HCT116 (cell line): ENCODE measurements around the gene IQCK. TPM values are rescaled to one million over a fixed set of nuclear protein-coding genes. Genes with fewer than 3 reads are reported as not detected.

ENCODE experiments used
- ATAC-seq: fragments of 200-7000 bp; cut with Tn5 transposase; 2 replicates; pipeline ENCODE4 v1.9.1; 2020; ENCODE audit warnings: mild to moderate bottlenecking, moderate library complexity
- BruUV-seq: library from RNA; stranded (reverse); fragments of 400-500 nt; replicated peaks from 2 replicates; lab custom pipeline; 2021; lab: Mats Ljungman, UMichigan
- CTCF ChIA-PET: fragments of 300-600 bp; sonication (Branson Sonifier 250); formaldehyde crosslinking; loops from one replicate; lab custom pipeline; 2021; ENCODE audit warnings: antibody characterized with exemption; lab: Charles Lee
- POLR2A ChIA-PET: fragments of 300-600, 350-600 bp; sonication (Branson Sonifier 250); formaldehyde crosslinking; loops from one replicate; lab custom pipeline; 2021; ENCODE audit warnings: antibody characterized with exemption; lab: Charles Lee
- RAD21 ChIA-PET, 2 experiments: fragments of 300-600 bp; sonication (Branson Sonifier 250); formaldehyde crosslinking; loops; one replicate each; lab custom pipeline; 2023; ENCODE audit warnings: low total read pairs in 2 of 2; ENCODE audit not compliant: uncharacterized antibody in 2 of 2, unreplicated experiment in 2 of 2, low non-redundant PET in 1 of 2; lab: Charles Lee
- DNase-seq: peaks from one replicate; pipeline ENCODE4 v3.0.0-alpha.2; 2010; ENCODE audit warnings: low read depth, low spot score
- H2AFZ ChIP-seq: fragments of 200-600 bp; shearing (Covaris generic), sonication (generic); 2 replicates; pipeline ENCODE4 v1.6.1; 2017; ENCODE audit warnings: low read depth, mixed run types, mixed read lengths, antibody characterized with exemption, low read length; ENCODE audit not compliant: poor library complexity, severe bottlenecking
- H3K27ac ChIP-seq: 2 replicates; pipeline ENCODE4 v1.5.1; 2012; ENCODE audit warnings: low read depth, low read length
- H3K27me3 ChIP-seq: fragments of 200-600 bp; sonication (generic); 2 replicates; pipeline ENCODE4 v1.6.1; 2016; ENCODE audit warnings: mixed run types, low read length, mixed read lengths; ENCODE audit not compliant: insufficient read depth
- H3K36me3 ChIP-seq, 2 experiments: fragments of 200-500 bp in 1 of 2; fragments of 200-600 bp in 1 of 2; sonication (Bioruptor generic) in 1 of 2; sonication (generic) in 1 of 2; 2 replicates each; pipeline versions ENCODE4 v1.5.1 to v1.6.1; 2014 to 2016; ENCODE audit warnings: low read length in 2 of 2, inconsistent platforms in 1 of 2, mixed read lengths in 1 of 2, mixed run types in 1 of 2; ENCODE audit not compliant: insufficient read depth in 2 of 2, control insufficient read depth in 1 of 2
- H3K4me1 ChIP-seq, 2 experiments: fragments of 200-600 bp in 1 of 2; sonication (generic) in 1 of 2; 2 replicates each; pipeline versions ENCODE4 v1.5.1 to v1.6.1; 2012 to 2017; ENCODE audit warnings: low read length in 2 of 2, inconsistent platforms in 1 of 2, mild to moderate bottlenecking in 1 of 2, mixed read lengths in 1 of 2, mixed run types in 1 of 2, moderate library complexity in 1 of 2; ENCODE audit not compliant: insufficient read depth in 2 of 2, control insufficient read depth in 1 of 2
- H3K4me2 ChIP-seq: fragments of 200-600 bp; sonication (generic); 2 replicates; pipeline ENCODE4 v1.6.1; 2017; ENCODE audit warnings: mixed run types, low read length, mixed read lengths
- H3K4me3 ChIP-seq, 2 experiments: fragments of 200-600 bp in 1 of 2; sonication (generic) in 1 of 2; replicated peaks in 1 of 2; 2 replicates each; pipeline ENCODE4 v1.5.1; 2011 to 2016; ENCODE audit warnings: low read length in 2 of 2, control low read depth in 1 of 2, low read depth in 1 of 2, mild to moderate bottlenecking in 1 of 2, mixed read lengths in 1 of 2, mixed run types in 1 of 2
- H3K79me2 ChIP-seq: fragments of 200-600 bp; sonication (generic); 2 replicates; pipeline ENCODE4 v1.6.1; 2017; ENCODE audit warnings: mild to moderate bottlenecking, mixed run types, low read length, moderate library complexity, mixed read lengths; ENCODE audit not compliant: insufficient read depth
- H3K9ac ChIP-seq: fragments of 200-600 bp; sonication (generic); 2 replicates; pipeline ENCODE4 v1.6.1; 2016; ENCODE audit warnings: low read length, mixed read lengths
- H3K9me2 ChIP-seq: fragments of 200-600 bp; sonication (generic), shearing (Covaris generic); 2 replicates; pipeline ENCODE4 v1.6.1; 2017; ENCODE audit warnings: mixed run types, mild to moderate bottlenecking, moderate library complexity; ENCODE audit not compliant: insufficient read depth
- H3K9me3 ChIP-seq, 2 experiments: fragments of 200-500 bp in 1 of 2; fragments of 200-600 bp in 1 of 2; sonication (Bioruptor generic) in 1 of 2; sonication (generic) in 1 of 2; 2 replicates each; pipeline ENCODE4 v1.6.1; 2014 to 2017; ENCODE audit warnings: low read length in 2 of 2, mixed read lengths in 2 of 2, inconsistent platforms in 1 of 2, low read depth in 1 of 2, mild to moderate bottlenecking in 1 of 2, mixed run types in 1 of 2, moderate library complexity in 1 of 2; ENCODE audit not compliant: control insufficient read depth in 1 of 2, insufficient read depth in 1 of 2
- H4K20me1 ChIP-seq: fragments of 200-600 bp; sonication (generic), shearing (Covaris generic); 2 replicates; pipeline ENCODE4 v1.6.1; 2017; ENCODE audit warnings: mixed run types, mild to moderate bottlenecking, moderate library complexity; ENCODE audit not compliant: insufficient read depth
- ATF3 ChIP-seq: IDR thresholded peaks from 2 replicates; pipeline ENCODE4 v1.6.1; 2012
- CEBPB ChIP-seq: IDR thresholded peaks from 2 replicates; pipeline ENCODE4 v1.6.1; 2012; ENCODE audit warnings: low read depth
- EGR1 ChIP-seq: IDR thresholded peaks from 2 replicates; pipeline ENCODE4 v1.6.1; 2012; ENCODE audit warnings: low read depth
- EZH2 ChIP-seq: fragments of 200-600 bp; sonication (generic); IDR thresholded peaks from 2 replicates; pipeline ENCODE4 v1.6.1; 2017; ENCODE audit warnings: antibody characterized with exemption, mixed run types
- POLR2A ChIP-seq: IDR thresholded peaks from 2 replicates; pipeline ENCODE4 v1.7.0; 2011; ENCODE audit warnings: borderline replicate concordance; ENCODE audit not compliant: insufficient read depth, insufficient read length; ENCODE audit errors: extremely low read depth
- RAD21 ChIP-seq: IDR thresholded peaks from 2 replicates; pipeline ENCODE4 v1.6.1; 2012; ENCODE audit warnings: low read depth, mild to moderate bottlenecking
- REST ChIP-seq: IDR thresholded peaks from 2 replicates; pipeline ENCODE4 v1.6.1; 2012; ENCODE audit warnings: low read depth
- SIN3A ChIP-seq: IDR thresholded peaks from 2 replicates; pipeline ENCODE4 v1.6.1; 2012; ENCODE audit warnings: low read depth
- SRF ChIP-seq: IDR thresholded peaks from 2 replicates; pipeline ENCODE4 v1.6.1; 2012; ENCODE audit warnings: low read depth
- TCF7L2 ChIP-seq: IDR thresholded peaks from 2 replicates; pipeline ENCODE4 v1.7.0; 2011; ENCODE audit warnings: borderline replicate concordance, inconsistent platforms; ENCODE audit not compliant: insufficient read depth, insufficient read length; ENCODE audit errors: extremely low read depth
- YY1 ChIP-seq: IDR thresholded peaks from 2 replicates; pipeline ENCODE4 v1.6.1; 2011; ENCODE audit warnings: low read length, low read depth, moderate library complexity, mild to moderate bottlenecking; ENCODE audit not compliant: insufficient replicate concordance; ENCODE audit errors: extremely low read depth
- ZNF274 ChIP-seq: fragments of 200-500 bp; sonication (Bioruptor generic); IDR thresholded peaks from 2 replicates; pipeline ENCODE4 v1.6.1; 2014; ENCODE audit warnings: mild to moderate bottlenecking, low read depth, low read length, inconsistent platforms
- intact Hi-C: fragments of 100-400 bp; cut with micrococcal nuclease; formaldehyde crosslinking; loops from 2 replicates; pipeline ENCODE4 v1.10.0; 2022
- total RNA-seq: library from RNA; stranded (reverse); gene quantifications from one replicate; pipeline ENCODE4 v1.2.1, GENCODE V29; 2021; ENCODE audit not compliant: unreplicated experiment
- TF ChIP-seq, protein P1 (sequence below): IDR thresholded peaks from 2 replicates; pipeline ENCODE4 v1.6.1; 2012
- TF ChIP-seq, protein P2 (sequence below): IDR thresholded peaks from 2 replicates; pipeline ENCODE4 v1.6.1; 2011; ENCODE audit warnings: mild to moderate bottlenecking, low read length, moderate library complexity; ENCODE audit not compliant: insufficient replicate concordance; ENCODE audit errors: extremely low read depth

IQCK gene
- total RNA-seq, 1 experiment from 2014 or later: 11.8 TPM

DNA sequence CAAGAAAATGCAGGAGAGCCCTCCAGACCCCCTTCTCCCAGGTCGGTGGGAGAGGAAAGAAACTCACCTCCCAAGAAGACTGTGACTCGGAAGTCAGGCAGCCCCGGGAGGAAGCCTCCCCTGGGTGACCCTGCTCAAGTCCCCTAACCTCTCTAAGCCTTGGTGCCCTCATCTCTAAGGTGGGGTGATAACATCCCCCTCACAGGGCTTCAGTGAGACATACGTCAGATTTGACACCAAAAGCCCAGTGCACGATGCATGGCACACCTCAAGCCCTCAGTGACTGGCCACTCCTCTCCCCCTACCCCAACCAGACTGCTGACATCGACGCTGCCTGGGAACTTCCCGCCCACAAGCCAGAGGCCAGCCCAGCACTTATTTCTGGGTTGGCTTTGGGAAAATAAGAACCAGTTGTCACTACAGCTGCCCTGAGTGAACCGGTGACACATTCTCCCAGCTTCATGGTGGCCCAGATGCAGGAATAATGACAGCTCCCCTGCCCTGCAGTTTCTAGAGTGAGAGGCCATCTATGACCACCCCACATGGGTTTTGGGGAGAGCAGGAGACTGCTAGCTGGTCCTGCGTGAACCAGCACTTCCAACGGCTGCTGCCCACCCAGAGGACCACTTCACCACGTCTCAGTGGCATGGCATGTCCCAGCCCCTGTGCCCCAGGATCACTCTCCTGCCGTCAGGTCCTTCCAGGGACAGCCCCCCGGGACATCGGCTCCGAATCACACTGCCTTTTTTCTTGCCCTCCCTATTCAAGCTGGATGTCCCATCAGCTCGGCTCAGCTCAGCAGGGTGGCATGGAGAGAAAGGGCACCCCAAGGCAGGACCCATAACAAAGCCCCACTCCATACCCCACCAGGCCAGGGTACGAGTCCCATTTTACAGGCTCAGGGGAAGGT is 9.5 kb upstream of the IQCK start:
- BruUV-seq: no TSS peak
- intact Hi-C loops: no loop called here
- no peak overlapping the region for H3K4me2 ChIP-seq
- no peak overlapping the region for H3K27ac ChIP-seq
- ChIA-PET RAD21 (no interaction called here), CTCF (no interaction called here), POLR2A (no interaction called here)
- H2AFZ ChIP-seq: no peak overlapping the region
- H3K27me3 ChIP-seq: no peaks in the 10 kb centered on the region
- no peak overlapping the region for H3K9ac ChIP-seq
- no peaks in the 10 kb centered on the region for H3K9me3 ChIP-seq
- H3K36me3 ChIP-seq: peaks cover 39 to 56% of the 10 kb centered on the region in 2 experiments
- H3K79me2 ChIP-seq: peaks cover 64% of the 10 kb centered on the region
- TF ChIP-seq ZNF274 (no peak), EZH2 (no peak), CEBPB (no peak), REST (no peak), SIN3A (no peak), YY1 (no peak), RAD21 (no peak), ATF3 (no peak), EGR1 (no peak), POLR2A (no peak), SRF (no peak), TCF7L2 (no peak)
- TF ChIP-seq, protein P1, sequence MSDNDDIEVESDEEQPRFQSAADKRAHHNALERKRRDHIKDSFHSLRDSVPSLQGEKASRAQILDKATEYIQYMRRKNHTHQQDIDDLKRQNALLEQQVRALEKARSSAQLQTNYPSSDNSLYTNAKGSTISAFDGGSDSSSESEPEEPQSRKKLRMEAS: no peak
- TF ChIP-seq, protein P2, sequence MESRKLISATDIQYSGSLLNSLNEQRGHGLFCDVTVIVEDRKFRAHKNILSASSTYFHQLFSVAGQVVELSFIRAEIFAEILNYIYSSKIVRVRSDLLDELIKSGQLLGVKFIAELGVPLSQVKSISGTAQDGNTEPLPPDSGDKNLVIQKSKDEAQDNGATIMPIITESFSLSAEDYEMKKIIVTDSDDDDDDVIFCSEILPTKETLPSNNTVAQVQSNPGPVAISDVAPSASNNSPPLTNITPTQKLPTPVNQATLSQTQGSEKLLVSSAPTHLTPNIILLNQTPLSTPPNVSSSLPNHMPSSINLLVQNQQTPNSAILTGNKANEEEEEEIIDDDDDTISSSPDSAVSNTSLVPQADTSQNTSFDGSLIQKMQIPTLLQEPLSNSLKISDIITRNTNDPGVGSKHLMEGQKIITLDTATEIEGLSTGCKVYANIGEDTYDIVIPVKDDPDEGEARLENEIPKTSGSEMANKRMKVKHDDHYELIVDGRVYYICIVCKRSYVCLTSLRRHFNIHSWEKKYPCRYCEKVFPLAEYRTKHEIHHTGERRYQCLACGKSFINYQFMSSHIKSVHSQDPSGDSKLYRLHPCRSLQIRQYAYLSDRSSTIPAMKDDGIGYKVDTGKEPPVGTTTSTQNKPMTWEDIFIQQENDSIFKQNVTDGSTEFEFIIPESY: no peak
- ATAC-seq (no peak), DNase-seq (no peak)
- H4K20me1 ChIP-seq: no peaks in the 10 kb centered on the region
- H3K9me2 ChIP-seq: no peaks in the 10 kb centered on the region
- peaks cover 4 to 22% of the 10 kb centered on the region in 2 experiments; a peak in 3 of 4 replicates for H3K4me1 ChIP-seq
- no peak overlapping the region for H3K4me3 ChIP-seq
